Sigmoid colon (tissue), 7 donors: ENCODE results near the gene CCDC194. TPM values are rescaled to one million over a fixed set of nuclear protein-coding genes. Genes with fewer than 3 reads are reported as not detected.

Experiments used
- DNase-seq: peaks from one replicate; pipeline ENCODE4 v3.0.0-alpha.2; 2019
- H3K27ac ChIP-seq, 4 donors: fragments of 200-600 bp; sonication (generic); one replicate each; pipeline ENCODE4 v1.5.1; 2016 to 2019; ENCODE audit warnings: mild to moderate bottlenecking in 1 of 4
- H3K27me3 ChIP-seq, 3 donors: fragments of 200-600 bp; sonication (generic); one replicate each; pipeline ENCODE4 v1.5.1; 2019; ENCODE audit warnings: mild to moderate bottlenecking in 1 of 3
- H3K36me3 ChIP-seq, 4 donors: fragments of 200-600 bp; sonication (generic); one replicate each; pipeline ENCODE4 v1.5.1; 2016 to 2019
- H3K4me1 ChIP-seq, 4 donors: fragments of 200-600 bp; sonication (generic); one replicate each; pipeline ENCODE4 v1.5.1; 2017 to 2019
- H3K4me3 ChIP-seq, 4 donors: fragments of 200-600 bp; sonication (generic); one replicate each; pipeline ENCODE4 v1.5.1; 2017 to 2019; ENCODE audit warnings: mild to moderate bottlenecking in 2 of 4, moderate library complexity in 1 of 4
- H3K9me3 ChIP-seq, 4 donors: fragments of 200-600 bp in 3 of 4; sonication (generic) in 3 of 4; one replicate each; pipeline versions ENCODE4 v1.5.1 to v1.6.1; 2013 to 2019
- CTCF ChIP-seq, 4 experiments: fragments of 450-650 bp in 3 of 4; fragments of 200-600 bp in 1 of 4; IDR thresholded peaks; one replicate each; pipeline ENCODE4 v1.5.1; 2016 to 2019; ENCODE audit warnings: antibody characterized with exemption in 4 of 4, mild to moderate bottlenecking in 3 of 4, moderate library complexity in 2 of 4
- EP300 ChIP-seq, 4 donors: sonication (generic); formaldehyde crosslinking; IDR thresholded peaks; one replicate each; pipeline ENCODE4 v1.6.1; 2017; ENCODE audit warnings: antibody characterized with exemption in 4 of 4
- POLR2A ChIP-seq, 2 donors: fragments of 450-650 bp; IDR thresholded peaks; one replicate each; pipeline ENCODE4 v1.6.1; 2016; ENCODE audit warnings: antibody characterized with exemption in 2 of 2, mild to moderate bottlenecking in 2 of 2, moderate library complexity in 2 of 2
- POLR2AphosphoS5 ChIP-seq, 4 donors: sonication (generic); formaldehyde crosslinking; IDR thresholded peaks; one replicate each; pipeline ENCODE4 v1.6.1; 2017; ENCODE audit warnings: antibody characterized with exemption in 4 of 4
- WGBS, 2 donors: extraction: QIAGEN DNeasy Blood & Tissue Kit; methylation state at CpG; one replicate each; pipeline ENCODE4 v1.1.7; 2013; 5-methylcytosine and 5-hydroxymethylcytosine counted together
- intact Hi-C: fragments of 100-400 bp; cut with DNase I; formaldehyde crosslinking; loops from one replicate; pipeline ENCODE4 v1.15.1; 2023
- polyA plus RNA-seq, 3 donors: library from polyadenylated mRNA; stranded (reverse); fragments of 200-250 nt; gene quantifications; one replicate each; pipeline ENCODE4 v1.2.3, GENCODE V29; 2013
- total RNA-seq, 4 donors: library from RNA; depleted of rRNA; stranded (reverse); fragments of >200 nt; gene quantifications; one replicate each; pipeline ENCODE4 v1.1.0, GENCODE V29; 2016
- donor health status: healthy with polysubstance abuse.
- donor health status: Bipolar disorder and iron deficiency.
- donor health status: healthy.

Gene CCDC194
- total and polyA plus RNA-seq, 7 donors, result 0.35 to 4.4 TPM; not detected in 5

- WGBS, 2 donors, result 9 to 21% methylated on average over 37 of the region's 37 CpGs
- no peak for TF ChIP-seq EP300 (IDR thresholded peaks at IDR 0.05)
- peaks cover 0 to 26% (median 10%) of the 10 kb centered on the region in 3 donors for H3K27me3 ChIP-seq
- peak overlapping the region; percentile 27 to 53 (median 40) for H3K4me3 ChIP-seq
- H3K36me3 ChIP-seq, result no peaks in the 10 kb centered on the region
- H3K27ac ChIP-seq, result peak overlapping the region in 1 of 4 donors; percentile 38
- peaks cover 0 to 21% (median 18%) of the 10 kb centered on the region in 4 donors for H3K4me1 ChIP-seq
- peaks cover 0 to 8% (median 0%) of the 10 kb centered on the region in 4 donors for H3K9me3 ChIP-seq
- no peak for DNase-seq
- intact Hi-C loops, result loop anchor here (5.0 kb wide), 1 partner anchor 98 kb away; no protein-coding TSS in a partner anchor
Observed at GRCh38 chr19:17389957-17390664, 3.9 kb downstream of the CCDC194 start.

GRCh38 chr19:17389288-17389687, 4.7 kb downstream of the CCDC194 start:
- no peak overlapping the region for H3K4me3 ChIP-seq
- H3K9me3 ChIP-seq, result peaks cover 0 to 8% (median 0%) of the 10 kb centered on the region in 4 donors
- H3K4me1 ChIP-seq, result peaks cover 0 to 19% (median 16%) of the 10 kb centered on the region in 4 donors
- H3K27me3 ChIP-seq, result peaks cover 0 to 18% (median 10%) of the 10 kb centered on the region in 3 donors
- H3K27ac ChIP-seq, result no peak overlapping the region
- H3K36me3 ChIP-seq, result no peaks in the 10 kb centered on the region
- intact Hi-C loops, result loop anchor here (5.0 kb wide), 1 partner anchor 97 kb away; no protein-coding TSS in a partner anchor
- WGBS, 2 donors, result 22 to 69% methylated on average over 1 of the region's 1 CpG
- DNase-seq, result no peak
- TF ChIP-seq EP300 (IDR thresholded peaks at IDR 0.05) (no peak), POLR2A (IDR thresholded peaks at IDR 0.05) (no peak), CTCF (IDR thresholded peaks at IDR 0.05) (no peak), POLR2AphosphoS5 (IDR thresholded peaks at IDR 0.05) (no peak)

- no peak for TF ChIP-seq POLR2A (IDR thresholded peaks at IDR 0.05)
- TF ChIP-seq POLR2AphosphoS5 (IDR thresholded peaks at IDR 0.05), result no peak
- TF ChIP-seq CTCF (IDR thresholded peaks at IDR 0.05), result peak; percentile 58 to 92 (median 82)
- TF ChIP-seq EP300 (IDR thresholded peaks at IDR 0.05), result no peak
- DNase-seq, result peak; percentile 79
- peaks cover 0 to 8% (median 0%) of the 10 kb centered on the region in 4 donors for H3K9me3 ChIP-seq
- H3K4me3 ChIP-seq, result no peak overlapping the region
- WGBS, 2 donors, result 30 to 39% methylated on average over 20 of the region's 20 CpGs
- intact Hi-C loops, result loop anchor here (1.0 to 5.0 kb wide), 2 partner anchors 40 to 94 kb away; no protein-coding TSS in a partner anchor
- no peaks in the 10 kb centered on the region for H3K27me3 ChIP-seq
- no peaks in the 10 kb centered on the region for H3K36me3 ChIP-seq
- H3K4me1 ChIP-seq, result peaks cover 0 to 10% (median 7%) of the 10 kb centered on the region in 4 donors
- H3K27ac ChIP-seq, result no peak overlapping the region
Observed at GRCh38 chr19:17385878-17386611, 8.0 kb downstream of the CCDC194 start.

- Histone ChIP-seq H3K4me3 (no peak overlapping the region), H3K27ac (no peak overlapping the region), H3K36me3 (no peaks in the 10 kb centered on the region), H3K9me3 (no peaks in the 10 kb centered on the region), H3K4me1 (no peaks in the 10 kb centered on the region), H3K27me3 (no peaks in the 10 kb centered on the region)
- intact Hi-C loops, result no loop called here
- 96% methylated on average over 5 of the region's 5 CpGs for WGBS, 2 donors
- TF ChIP-seq POLR2A (IDR thresholded peaks at IDR 0.05) (no peak), EP300 (IDR thresholded peaks at IDR 0.05) (no peak), POLR2AphosphoS5 (IDR thresholded peaks at IDR 0.05) (no peak), CTCF (IDR thresholded peaks at IDR 0.05) (no peak)
- no peak for DNase-seq
Observed at GRCh38 chr19:17380426-17381138, 13.4 kb downstream of the CCDC194 start.
